Memory B cell (primary cell): Measurements from ENCODE around the gene CRADD.

Source experiments
- ATAC-seq: fragments of 150-1000 bp; cut with Tn5 transposase; 2 replicates; pipeline ENCODE4 v1.10.0; 2021; ENCODE audit warnings: low read depth, mild to moderate bottlenecking, moderate library complexity
- DNase-seq, 2 donors: peaks; one replicate each; pipeline ENCODE4 v3.0.0; 2022; ENCODE audit warnings: low spot score in 2 of 2
- H3K27ac Mint-ChIP-seq: one replicate; pipeline ENCODE4 v1.8.0; 2022; ENCODE audit warnings: mild to moderate bottlenecking, moderate library complexity, mixed read lengths
- H3K27me3 Mint-ChIP-seq: one replicate; pipeline ENCODE4 v1.8.0; 2022; ENCODE audit warnings: mixed read lengths
- H3K36me3 Mint-ChIP-seq: one replicate; pipeline ENCODE4 v1.8.0; 2022; ENCODE audit warnings: mild to moderate bottlenecking, mixed read lengths
- H3K4me1 Mint-ChIP-seq: one replicate; pipeline ENCODE4 v1.8.0; 2022; ENCODE audit warnings: mixed read lengths
- H3K4me3 Mint-ChIP-seq: one replicate; pipeline ENCODE4 v1.8.0; 2022; ENCODE audit warnings: mild to moderate bottlenecking, moderate library complexity, mixed read lengths
- H3K9me3 Mint-ChIP-seq: one replicate; pipeline ENCODE4 v1.8.0; 2022; ENCODE audit warnings: mixed read lengths

The CRADD gene

GRCh38 chr12:93827179-93827578, 150.0 kb downstream of the CRADD start:
- Mint-ChIP-seq H3K4me1 (peaks cover 2% of the 10 kb centered on the region), H3K36me3 (peaks cover 4% of the 10 kb centered on the region), H3K27ac (no peak overlapping the region), H3K27me3 (no peaks in the 10 kb centered on the region), H3K4me3 (no peak overlapping the region), H3K9me3 (no peaks in the 10 kb centered on the region)
- DNase-seq = no peak
- ATAC-seq = no peak

GRCh38 chr12:93827669-93828068, 150.5 kb downstream of the CRADD start:
- H3K4me1 Mint-ChIP-seq = peaks cover 2% of the 10 kb centered on the region
- no peaks in the 10 kb centered on the region for H3K9me3 Mint-ChIP-seq
- no peak for DNase-seq
- peaks cover 2% of the 10 kb centered on the region for H3K36me3 Mint-ChIP-seq
- H3K27me3 Mint-ChIP-seq = no peaks in the 10 kb centered on the region
- no peak overlapping the region for H3K27ac Mint-ChIP-seq
- no peak overlapping the region for H3K4me3 Mint-ChIP-seq
- ATAC-seq = no peak

DNA sequence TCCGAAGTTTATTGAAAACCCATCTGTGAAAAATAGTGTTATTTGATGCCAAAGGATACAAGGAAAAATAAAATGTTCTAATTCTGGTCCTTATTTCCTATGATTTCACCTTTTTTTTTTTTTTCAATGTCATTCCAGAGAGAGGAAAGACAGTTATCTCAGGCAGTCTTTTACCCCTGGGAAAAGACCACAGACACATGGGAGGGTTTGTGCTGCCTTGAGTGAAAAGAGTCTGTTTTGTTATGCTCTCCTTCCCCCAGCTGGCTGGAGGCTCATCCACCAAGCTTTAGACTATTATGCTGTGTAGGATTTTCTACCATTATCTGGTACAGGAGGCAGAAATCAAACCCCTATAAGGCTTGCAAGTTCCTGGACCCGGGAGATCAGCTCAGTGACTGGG, 151.8 kb downstream of the CRADD start:
- peaks cover 2% of the 10 kb centered on the region for H3K36me3 Mint-ChIP-seq
- peaks cover 2% of the 10 kb centered on the region for H3K4me1 Mint-ChIP-seq
- DNase-seq = no peak
- ATAC-seq = no peak
- no peak overlapping the region for H3K4me3 Mint-ChIP-seq
- no peak overlapping the region for H3K27ac Mint-ChIP-seq
- H3K9me3 Mint-ChIP-seq = no peaks in the 10 kb centered on the region
- H3K27me3 Mint-ChIP-seq = no peaks in the 10 kb centered on the region

DNA sequence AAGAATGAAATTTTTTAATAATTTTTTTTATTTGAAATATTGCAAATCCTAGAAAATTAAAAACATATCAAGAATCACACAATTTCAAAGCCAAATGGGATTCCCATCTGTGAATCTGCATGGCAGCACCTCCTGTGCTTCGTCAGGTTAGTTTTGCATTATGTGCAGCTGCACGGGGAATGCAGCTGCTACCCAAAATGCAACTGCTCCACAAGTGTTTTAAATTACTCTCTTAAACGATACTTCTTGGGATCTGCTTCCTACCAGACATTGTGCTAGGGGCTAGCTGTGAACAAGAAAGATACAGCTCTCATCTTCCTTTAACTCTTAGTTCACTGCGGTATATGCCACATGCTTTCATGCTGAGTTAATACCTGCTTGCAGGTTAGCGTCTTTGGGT, 154.2 kb downstream of the CRADD start:
- Mint-ChIP-seq H3K4me1 (peaks cover 2% of the 10 kb centered on the region), H3K36me3 (peaks cover 3% of the 10 kb centered on the region), H3K9me3 (no peaks in the 10 kb centered on the region), H3K27ac (no peak overlapping the region), H3K4me3 (no peak overlapping the region), H3K27me3 (no peaks in the 10 kb centered on the region)
- ATAC-seq = no peak
- DNase-seq = no peak

DNA sequence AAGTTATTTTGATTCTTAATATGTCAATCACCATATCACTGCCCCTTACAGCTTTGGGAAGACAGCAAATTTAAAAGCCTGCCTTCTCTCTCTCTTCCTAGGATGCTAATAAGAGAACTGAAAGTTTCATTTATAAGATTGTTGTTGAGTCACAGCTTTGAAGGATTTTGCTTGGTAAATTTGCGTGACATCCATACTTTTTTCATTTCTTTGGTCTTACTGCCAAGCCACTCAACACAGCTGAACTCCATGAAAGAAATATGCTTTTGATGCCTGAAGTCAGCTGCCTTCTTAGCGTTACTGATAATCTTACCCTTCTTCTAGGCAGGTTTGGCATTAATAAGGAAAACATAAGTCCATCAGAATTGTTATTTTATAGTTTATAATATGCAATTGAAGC, 155.0 kb downstream of the CRADD start:
- H3K27me3 Mint-ChIP-seq = no peaks in the 10 kb centered on the region
- peaks cover 8% of the 10 kb centered on the region for H3K36me3 Mint-ChIP-seq
- no peaks in the 10 kb centered on the region for H3K9me3 Mint-ChIP-seq
- ATAC-seq (no peak), DNase-seq (no peak)
- no peak overlapping the region for H3K4me3 Mint-ChIP-seq
- peaks cover 2% of the 10 kb centered on the region for H3K4me1 Mint-ChIP-seq
- no peak overlapping the region for H3K27ac Mint-ChIP-seq

DNA sequence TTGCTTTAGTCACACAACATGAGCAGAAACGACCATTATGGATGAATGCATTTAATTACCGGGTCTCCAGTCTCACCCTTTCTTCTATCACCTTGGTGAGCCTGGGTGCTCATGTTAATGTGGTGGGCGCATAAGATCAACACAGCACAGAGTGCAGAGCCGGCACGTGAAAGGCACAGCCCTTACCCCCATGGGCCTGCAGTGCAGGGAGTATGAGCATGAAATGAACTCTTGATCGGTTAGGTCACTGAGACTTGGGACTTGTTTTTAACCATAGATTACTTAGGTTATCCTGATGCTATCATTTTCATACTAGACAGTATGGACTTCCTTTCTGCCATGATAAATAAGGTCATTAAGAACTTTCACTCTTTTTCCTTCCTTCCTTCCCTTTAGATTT, 156.8 kb downstream of the CRADD start:
- no peak for ATAC-seq
- Mint-ChIP-seq H3K27me3 (no peaks in the 10 kb centered on the region), H3K4me3 (no peak overlapping the region), H3K4me1 (no peaks in the 10 kb centered on the region), H3K36me3 (peaks cover 10% of the 10 kb centered on the region), H3K27ac (no peak overlapping the region), H3K9me3 (no peaks in the 10 kb centered on the region)
- no peak for DNase-seq

DNA sequence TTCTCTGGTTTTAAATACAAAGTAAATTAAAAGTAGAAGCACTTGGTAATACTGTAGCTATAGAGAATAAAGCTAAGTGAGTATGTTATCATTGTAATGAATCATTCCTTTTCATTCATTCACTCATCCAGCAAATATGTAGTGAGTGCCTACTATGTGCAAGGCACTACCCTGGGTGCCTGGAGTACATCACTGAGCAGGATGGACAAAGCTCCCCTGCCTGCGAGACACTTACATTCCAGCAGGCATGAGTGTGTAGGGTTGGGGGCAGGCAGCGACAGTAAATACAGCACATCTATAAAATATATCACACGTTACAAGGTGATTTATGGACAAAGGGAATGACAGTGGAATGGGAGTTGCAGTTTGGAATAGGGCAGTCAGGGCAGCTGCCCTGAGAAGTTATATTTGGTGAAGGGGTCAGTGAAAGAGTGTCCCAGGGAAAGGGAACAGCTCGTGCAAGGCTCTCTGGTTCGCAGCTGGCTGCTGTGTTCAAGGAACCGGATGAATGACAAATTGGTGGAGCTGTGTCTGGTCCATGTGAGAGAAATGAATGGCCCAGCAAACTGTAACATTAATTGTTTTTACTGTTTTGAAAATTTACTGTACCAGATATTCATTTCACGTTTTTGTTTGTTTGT, 159.6 kb downstream of the CRADD start:
- Mint-ChIP-seq H3K4me3 (no peak overlapping the region), H3K27ac (no peak overlapping the region), H3K27me3 (no peaks in the 10 kb centered on the region), H3K4me1 (no peaks in the 10 kb centered on the region), H3K9me3 (no peaks in the 10 kb centered on the region), H3K36me3 (peaks cover 15% of the 10 kb centered on the region)
- ATAC-seq (no peak), DNase-seq (no peak)

DNA sequence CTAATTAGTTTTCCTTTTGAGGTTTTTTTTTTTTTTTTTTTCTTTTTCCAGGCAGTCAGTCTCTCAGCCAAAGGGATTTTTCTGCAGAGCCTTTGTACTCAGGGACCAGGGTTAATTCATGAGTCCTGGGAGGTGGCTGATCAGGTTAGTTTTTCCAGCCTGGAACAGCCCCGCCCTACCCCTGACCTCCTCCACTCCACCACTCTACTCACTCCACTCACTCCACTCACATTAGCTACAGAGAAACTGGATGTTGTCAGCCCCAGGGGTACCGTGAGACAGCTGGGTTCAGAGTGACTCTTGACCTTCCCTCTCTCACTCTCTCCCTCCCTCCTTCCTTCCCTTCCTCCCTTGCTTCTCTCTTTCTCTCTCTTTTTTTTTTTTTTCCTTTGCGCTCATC, 161.0 kb downstream of the CRADD start:
- Mint-ChIP-seq H3K4me1 (no peaks in the 10 kb centered on the region), H3K27me3 (no peaks in the 10 kb centered on the region), H3K9me3 (no peaks in the 10 kb centered on the region), H3K27ac (no peak overlapping the region), H3K36me3 (peaks cover 21% of the 10 kb centered on the region), H3K4me3 (no peak overlapping the region)
- ATAC-seq = no peak
- DNase-seq = no peak

DNA sequence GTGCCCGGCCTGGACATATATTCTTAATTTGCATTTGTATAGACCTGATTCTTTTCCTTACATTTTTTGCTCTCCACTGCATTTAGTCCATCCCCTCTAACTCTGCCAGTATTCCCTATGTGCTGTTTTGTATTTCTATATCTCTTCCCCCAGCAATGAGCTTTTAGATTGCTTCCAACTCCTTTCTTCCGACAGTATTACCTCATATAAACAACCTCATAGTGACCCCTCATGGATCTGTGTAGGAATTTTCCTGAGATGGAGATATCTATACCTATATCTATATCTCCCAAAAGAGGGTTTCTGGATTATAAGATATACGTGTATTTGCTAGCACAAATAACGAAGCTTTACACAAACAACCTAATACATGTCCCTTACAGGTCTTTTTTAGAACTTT, 161.9 kb downstream of the CRADD start:
- no peak for DNase-seq
- no peak for ATAC-seq
- Mint-ChIP-seq H3K27me3 (no peaks in the 10 kb centered on the region), H3K4me3 (no peak overlapping the region), H3K36me3 (peaks cover 21% of the 10 kb centered on the region), H3K4me1 (no peaks in the 10 kb centered on the region), H3K9me3 (no peaks in the 10 kb centered on the region), H3K27ac (no peak overlapping the region)

DNA sequence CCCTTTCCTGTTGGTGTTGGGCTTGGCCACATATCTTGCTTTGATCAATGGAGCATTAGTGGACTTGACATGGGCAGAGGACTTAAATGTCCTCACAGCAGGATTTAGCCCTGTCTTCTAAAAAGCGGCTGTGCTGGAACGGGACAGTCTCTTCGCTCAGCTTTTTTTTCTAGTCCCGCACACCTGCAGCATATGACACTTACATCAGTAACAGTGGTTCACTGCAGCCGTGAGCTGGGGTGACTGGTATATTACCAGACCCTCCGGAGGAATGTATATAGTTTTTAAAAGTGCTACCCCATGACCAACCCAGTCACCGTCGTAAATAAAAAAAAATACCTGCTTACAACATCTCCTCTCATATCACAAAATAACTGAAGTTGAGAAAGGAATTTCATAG, 164.5 kb downstream of the CRADD start:
- no peaks in the 10 kb centered on the region for H3K9me3 Mint-ChIP-seq
- H3K4me3 Mint-ChIP-seq = no peak overlapping the region
- no peak for ATAC-seq
- no peak for DNase-seq
- H3K36me3 Mint-ChIP-seq = peaks cover 18% of the 10 kb centered on the region
- no peak overlapping the region for H3K27ac Mint-ChIP-seq
- H3K27me3 Mint-ChIP-seq = no peaks in the 10 kb centered on the region
- peaks cover 4% of the 10 kb centered on the region for H3K4me1 Mint-ChIP-seq

DNA sequence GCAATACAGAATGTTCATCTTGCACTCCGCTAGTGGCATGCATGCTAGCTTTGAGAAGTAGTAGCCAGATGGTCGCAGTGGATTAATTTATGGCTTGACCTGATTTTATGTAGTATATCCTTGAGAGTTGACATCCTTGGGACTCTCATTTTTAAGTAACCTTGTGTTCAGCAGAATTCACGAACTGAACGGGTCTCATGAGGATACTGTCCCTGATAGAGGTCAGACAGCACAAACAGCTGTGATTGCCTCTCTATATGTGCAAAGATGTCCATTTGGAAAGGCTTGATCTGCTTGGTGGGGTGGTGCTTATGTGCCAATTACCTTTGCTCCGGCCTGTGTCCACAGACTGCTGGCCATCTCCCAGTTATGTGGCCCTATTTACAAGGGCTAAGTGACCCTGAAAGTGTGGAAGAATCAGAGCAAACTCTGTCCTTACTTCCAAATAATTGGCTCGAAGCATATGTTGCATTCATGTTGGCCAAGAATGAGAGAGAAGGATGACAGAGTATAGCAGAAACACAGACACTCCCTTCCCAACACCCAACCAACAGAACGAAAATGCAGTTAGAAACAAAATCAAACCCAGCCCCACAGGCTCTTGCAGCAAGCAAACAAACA, 167.1 kb downstream of the CRADD start:
- Mint-ChIP-seq H3K27me3 (no peaks in the 10 kb centered on the region), H3K9me3 (peaks cover 6% of the 10 kb centered on the region), H3K27ac (no peak overlapping the region), H3K4me1 (peaks cover 23% of the 10 kb centered on the region), H3K36me3 (peaks cover 14% of the 10 kb centered on the region), H3K4me3 (no peak overlapping the region)
- no peak for DNase-seq
- no peak for ATAC-seq

DNA sequence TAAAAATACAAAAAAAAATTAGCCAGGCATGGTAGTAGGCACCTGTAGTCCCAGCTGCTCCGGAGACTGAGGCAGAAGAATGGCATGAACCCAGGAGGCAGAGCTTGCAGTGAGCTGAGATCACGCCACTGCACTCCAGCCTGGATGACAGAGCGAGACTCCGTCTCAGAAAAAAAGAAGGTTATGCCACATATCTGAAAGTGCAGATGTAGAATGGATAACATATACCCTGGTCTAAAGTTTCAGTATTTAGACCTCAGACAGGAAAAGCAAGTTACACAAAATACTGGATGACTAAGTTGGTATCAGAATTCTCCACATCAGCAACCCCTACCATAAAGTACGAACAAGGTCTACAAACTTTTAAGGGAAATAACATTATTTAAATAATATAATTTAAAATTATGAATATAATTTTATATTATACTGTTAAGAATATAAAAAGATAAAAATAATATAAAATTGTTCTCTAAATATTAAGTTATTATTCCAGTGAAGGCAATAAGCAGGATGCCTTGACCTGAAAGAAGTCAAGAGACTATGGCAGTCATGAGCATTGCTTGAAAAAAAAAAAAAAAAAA, 169.9 kb downstream of the CRADD start:
- peaks cover 6% of the 10 kb centered on the region for H3K9me3 Mint-ChIP-seq
- H3K36me3 Mint-ChIP-seq = peaks cover 15% of the 10 kb centered on the region
- ATAC-seq = no peak
- H3K4me1 Mint-ChIP-seq = peaks cover 26% of the 10 kb centered on the region
- no peak for DNase-seq
- H3K27ac Mint-ChIP-seq = peak overlapping the region; percentile 60
- peak overlapping the region; percentile 16 for H3K4me3 Mint-ChIP-seq
- H3K27me3 Mint-ChIP-seq = no peaks in the 10 kb centered on the region

- Mint-ChIP-seq H3K4me3 (peak overlapping the region; percentile 16), H3K9me3 (peaks cover 6% of the 10 kb centered on the region), H3K36me3 (peaks cover 11% of the 10 kb centered on the region), H3K27me3 (no peaks in the 10 kb centered on the region), H3K4me1 (peaks cover 26% of the 10 kb centered on the region), H3K27ac (peak overlapping the region; percentile 92)
- DNase-seq (no peak), ATAC-seq (peak; percentile 70)
These were observed 170.6 kb downstream of the CRADD start for GRCh38 chr12:93847517-93848474.

DNA sequence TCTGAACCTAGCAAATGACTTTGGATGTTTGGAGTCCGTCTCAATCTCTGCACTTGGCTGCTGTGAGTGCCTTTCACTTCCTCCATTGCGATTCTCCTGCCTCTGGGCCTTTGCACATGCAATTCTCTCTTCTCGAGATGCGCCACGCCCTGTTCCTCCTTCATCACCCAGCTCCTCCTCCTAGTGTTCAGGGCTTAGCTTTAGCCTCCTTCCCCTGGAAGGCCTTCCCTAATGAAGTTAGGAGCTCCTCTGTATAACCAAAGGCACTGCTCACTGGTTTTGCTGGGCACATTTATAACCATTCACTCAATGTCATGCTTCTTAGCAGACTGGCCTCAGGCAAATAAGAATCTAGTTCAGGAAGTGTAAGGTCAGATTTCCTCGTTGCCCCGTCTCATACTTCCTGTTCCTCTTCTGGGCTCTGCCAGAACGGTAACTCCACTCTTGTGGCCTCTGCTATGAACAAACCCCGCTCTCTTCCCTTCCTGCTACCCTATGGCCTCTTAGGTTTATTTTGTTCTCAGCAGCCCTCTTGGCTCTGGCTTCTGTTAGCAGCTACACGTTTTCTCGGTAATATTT, 171.4 kb downstream of the CRADD start:
- Mint-ChIP-seq H3K36me3 (peaks cover 13% of the 10 kb centered on the region), H3K4me1 (peaks cover 26% of the 10 kb centered on the region), H3K27me3 (no peaks in the 10 kb centered on the region), H3K9me3 (peaks cover 6% of the 10 kb centered on the region), H3K4me3 (peak overlapping the region; percentile 35), H3K27ac (peak overlapping the region; percentile 92)
- DNase-seq = peak in 1 of 2 donors; percentile 4
- peak; percentile 76 for ATAC-seq
